ENCODE data around the gene XRCC3. TPM values are rescaled to one million over a fixed set of nuclear protein-coding genes. Genes with fewer than 3 reads are reported as not detected.
"Not testable (repeated sequence)": the region's sequence is repeated elsewhere in the genome, so short reads cannot be mapped to it uniquely, and the experiment has no call there.

XRCC3 gene
- polyA plus RNA-seq, 3 donors from 2014 or later: 4.0 to 5.7 (median 5.4) TPM

GRCh38 chr14:103662591-103662990 is 52.7 kb downstream of the XRCC3 start:
- Mint-ChIP-seq H3K4me3 (no peak overlapping the region), H3K27me3 (ENCODE audit: low read depth in 3 of 3) (no peaks in the 10 kb centered on the region), H3K4me1 (peaks cover 1 to 6% of the 10 kb centered on the region in 2 donors), H3K9me3 (no peaks in the 10 kb centered on the region), H3K27ac (no peak overlapping the region), H3K36me3 (peaks cover 5 to 14% (median 6%) of the 10 kb centered on the region in 3 donors)
- DNase-seq: no peak

- Mint-ChIP-seq H3K9me3 (no peaks in the 10 kb centered on the region), H3K27ac (no peak overlapping the region), H3K4me1 (peaks cover 1 to 6% of the 10 kb centered on the region in 2 donors), H3K27me3 (ENCODE audit: low read depth in 3 of 3) (no peaks in the 10 kb centered on the region), H3K4me3 (no peak overlapping the region), H3K36me3 (peaks cover 6 to 18% (median 11%) of the 10 kb centered on the region in 3 donors)
- no peak for DNase-seq
Measured at GRCh38 chr14:103662029-103662428, 53.2 kb downstream of the XRCC3 start.

- H3K4me3 Mint-ChIP-seq: no peak overlapping the region
Measured at GRCh38 chr14:103659631-103660030, 55.6 kb downstream of the XRCC3 start.

GRCh38 chr14:103657471-103657870 is 57.8 kb downstream of the XRCC3 start:
- no peak for DNase-seq
- Mint-ChIP-seq H3K27me3 (ENCODE audit: low read depth in 3 of 3) (peaks cover 0 to 2% (median 0%) of the 10 kb centered on the region in 3 donors), H3K4me1 (peaks cover 8 to 33% of the 10 kb centered on the region in 2 donors), H3K36me3 (peaks cover 11 to 25% (median 17%) of the 10 kb centered on the region in 3 donors), H3K27ac (peak overlapping the region in 1 of 6 donors; percentile 57), H3K9me3 (no peaks in the 10 kb centered on the region), H3K4me3 (no peak overlapping the region)

More at GRCh38 chr14:103659631-103660030, 55.6 kb downstream of the XRCC3 start:
- Mint-ChIP-seq H3K4me1 (peaks cover 1 to 16% of the 10 kb centered on the region in 2 donors), H3K27ac (peak overlapping the region in 2 of 6 donors; percentile 2 to 27), H3K27me3 (ENCODE audit: low read depth in 3 of 3) (peaks cover 0 to under 1% (median 0%) of the 10 kb centered on the region in 3 donors), H3K9me3 (no peaks in the 10 kb centered on the region), H3K36me3 (peaks cover 8 to 26% (median 13%) of the 10 kb centered on the region in 3 donors)
- no peak for DNase-seq

- Mint-ChIP-seq H3K4me1 (peaks cover 11 to 39% of the 10 kb centered on the region in 2 donors), H3K9me3 (no peaks in the 10 kb centered on the region), H3K27ac (no peak overlapping the region), H3K36me3 (peaks cover 11 to 25% (median 17%) of the 10 kb centered on the region in 3 donors), H3K4me3 (no peak overlapping the region), H3K27me3 (ENCODE audit: low read depth in 3 of 3) (peaks cover 0 to 2% (median 0%) of the 10 kb centered on the region in 3 donors)
- DNase-seq: no peak
Measured at GRCh38 chr14:103656756-103657133, 58.5 kb downstream of the XRCC3 start.

GRCh38 chr14:103656031-103656755 is 59.1 kb downstream of the XRCC3 start:
- DNase-seq: no peak
- Mint-ChIP-seq H3K27me3 (ENCODE audit: low read depth in 3 of 3) (peaks cover 0 to 2% (median 0%) of the 10 kb centered on the region in 3 donors), H3K27ac (peak overlapping the region in 2 of 6 donors; percentile 17 to 18), H3K4me3 (no peak overlapping the region), H3K36me3 (peaks cover 11 to 25% (median 17%) of the 10 kb centered on the region in 3 donors), H3K9me3 (no peaks in the 10 kb centered on the region), H3K4me1 (peaks cover 14 to 45% of the 10 kb centered on the region in 2 donors)

GRCh38 chr14:103654619-103655018 is 60.6 kb downstream of the XRCC3 start:
- Mint-ChIP-seq H3K4me1 (peaks cover 19 to 53% of the 10 kb centered on the region in 2 donors), H3K9me3 (no peaks in the 10 kb centered on the region), H3K4me3 (no peak overlapping the region), H3K27me3 (ENCODE audit: low read depth in 3 of 3) (peaks cover 0 to 2% (median 0%) of the 10 kb centered on the region in 3 donors), H3K27ac (no peak overlapping the region), H3K36me3 (peaks cover 10 to 21% (median 15%) of the 10 kb centered on the region in 3 donors)
- DNase-seq: no peak

GRCh38 chr14:103653805-103654204 is 61.4 kb downstream of the XRCC3 start:
- Mint-ChIP-seq H3K36me3 (peaks cover 5 to 18% (median 12%) of the 10 kb centered on the region in 3 donors), H3K9me3 (no peaks in the 10 kb centered on the region), H3K27me3 (ENCODE audit: low read depth in 3 of 3) (peaks cover 0 to 2% (median 0%) of the 10 kb centered on the region in 3 donors), H3K4me3 (no peak overlapping the region), H3K27ac (peak overlapping the region in 2 of 6 donors; percentile 26 to 39), H3K4me1 (peaks cover 21 to 50% of the 10 kb centered on the region in 2 donors)
- DNase-seq: no peak

GRCh38 chr14:103653336-103653735 is 61.9 kb downstream of the XRCC3 start:
- Mint-ChIP-seq H3K4me1 (peaks cover 21 to 50% of the 10 kb centered on the region in 2 donors), H3K36me3 (peaks cover 5 to 18% (median 12%) of the 10 kb centered on the region in 3 donors)
- DNase-seq; H3K27ac Mint-ChIP-seq; H3K4me3 Mint-ChIP-seq; H3K27me3 Mint-ChIP-seq (ENCODE audit: low read depth in 3 of 3); H3K9me3 Mint-ChIP-seq: not testable (repeated sequence)

GRCh38 chr14:103652806-103653205 is 62.4 kb downstream of the XRCC3 start:
- H3K9me3 Mint-ChIP-seq: no peaks in the 10 kb centered on the region
- peaks cover 5 to 14% (median 12%) of the 10 kb centered on the region in 3 donors for H3K36me3 Mint-ChIP-seq
- peaks cover 0 to 3% (median 2%) of the 10 kb centered on the region in 3 donors for H3K27me3 Mint-ChIP-seq (ENCODE audit: low read depth in 3 of 3)
- peaks cover 23 to 50% of the 10 kb centered on the region in 2 donors for H3K4me1 Mint-ChIP-seq
- no peak for DNase-seq
- peak overlapping the region in 1 of 6 donors; percentile 77 for H3K27ac Mint-ChIP-seq
- no peak overlapping the region for H3K4me3 Mint-ChIP-seq

GRCh38 chr14:103651585-103651984 is 63.7 kb downstream of the XRCC3 start:
- no peak for DNase-seq
- H3K36me3 Mint-ChIP-seq: peaks cover 5 to 11% (median 5%) of the 10 kb centered on the region in 3 donors
- H3K9me3 Mint-ChIP-seq: no peaks in the 10 kb centered on the region
- H3K27me3 Mint-ChIP-seq (ENCODE audit: low read depth in 3 of 3): peaks cover 0 to 3% (median 2%) of the 10 kb centered on the region in 3 donors
- no peak overlapping the region for H3K4me3 Mint-ChIP-seq
- H3K27ac Mint-ChIP-seq: no peak overlapping the region
- H3K4me1 Mint-ChIP-seq: peaks cover 23 to 52% of the 10 kb centered on the region in 2 donors

- H3K4me1 Mint-ChIP-seq: peaks cover 30 to 55% of the 10 kb centered on the region in 2 donors
- no peaks in the 10 kb centered on the region for H3K9me3 Mint-ChIP-seq
- no peak overlapping the region for H3K4me3 Mint-ChIP-seq
- peaks cover 5% of the 10 kb centered on the region in 3 donors for H3K36me3 Mint-ChIP-seq
- peak overlapping the region in 1 of 6 donors; percentile 31 for H3K27ac Mint-ChIP-seq
- DNase-seq: no peak
- peaks cover 0 to 3% (median 2%) of the 10 kb centered on the region in 3 donors for H3K27me3 Mint-ChIP-seq (ENCODE audit: low read depth in 3 of 3)
Measured at GRCh38 chr14:103650213-103650612, 65.0 kb downstream of the XRCC3 start.

GRCh38 chr14:103649001-103649400 is 66.2 kb downstream of the XRCC3 start:
- Mint-ChIP-seq H3K9me3 (no peaks in the 10 kb centered on the region), H3K36me3 (no peaks in the 10 kb centered on the region), H3K4me3 (no peak overlapping the region), H3K4me1 (peaks cover 32 to 57% of the 10 kb centered on the region in 2 donors), H3K27ac (no peak overlapping the region), H3K27me3 (ENCODE audit: low read depth in 3 of 3) (peaks cover 0 to 2% (median 1%) of the 10 kb centered on the region in 3 donors)
- DNase-seq: no peak

Measured in immature natural killer cell (primary cell).